K562 (cell line): ENCODE measurements around the gene LTBR. TPM values are rescaled to one million over a fixed set of nuclear protein-coding genes. Genes with fewer than 3 reads are reported as not detected.

Source experiments
- ATAC-seq: fragments of 200-7000 bp; cut with Tn5 transposase; 3 replicates; pipeline ENCODE4 v1.9.1; 2020; ENCODE audit warnings: moderate library complexity
- BruUV-seq: library from RNA; stranded (reverse); fragments of 400-500 nt; replicated peaks from 2 replicates; lab custom pipeline; 2021; lab: Mats Ljungman, UMichigan
- CTCF ChIA-PET: fragments of 300-600 bp; formaldehyde crosslinking; extraction: SDS; loops from one replicate; lab custom pipeline; 2021; ENCODE audit warnings: low intra/inter-chr PET ratio; lab: Yijun Ruan, JAX
- POLR2A ChIA-PET: fragments of 300-600, 350-650 bp; sonication (Branson Sonifier 250); formaldehyde crosslinking; extraction: SDS; loops from one replicate; lab custom pipeline; 2021; ENCODE audit warnings: antibody characterized with exemption, inconsistent platforms; lab: Yijun Ruan, JAX
- DNase-seq, 4 experiments: peaks; one replicate each; pipeline versions ENCODE4 v3.0.0 to v3.0.0-alpha.2; 2011 to 2018; ENCODE audit warnings: low spot score in 3 of 4, mixed read lengths in 3 of 4; ENCODE audit errors: extremely low read depth in 1 of 4
- FAIRE-seq: peaks from 2 replicates; lab custom pipeline; 2011; peaks lifted over from hg19 to GRCh38; lab: Jason Lieb, UNC
- H2AFZ ChIP-seq: 2 replicates; pipeline ENCODE4 v1.6.0; 2011; ENCODE audit warnings: low read depth, low read length, control low read depth, inconsistent platforms
- H3K27ac ChIP-seq: fragments of 200-600 bp; 3 replicates; pipeline ENCODE4 v1.8.0; 2011; ENCODE audit warnings: low read depth, mild to moderate bottlenecking, control low read depth, inconsistent platforms, low read length, moderate library complexity, mixed read lengths; ENCODE audit errors: extremely low read depth
- H3K27me3 ChIP-seq, 2 experiments: fragments of 300-600 bp in 1 of 2; 2 replicates in 1 of 2; 3 replicates in 1 of 2; pipeline versions ENCODE4 v1.6.0 to v1.8.0; 2011; ENCODE audit warnings: inconsistent platforms in 2 of 2, low read length in 2 of 2, mild to moderate bottlenecking in 1 of 2, mixed read lengths in 1 of 2, moderate library complexity in 1 of 2; ENCODE audit not compliant: control insufficient read depth in 2 of 2, insufficient read depth in 2 of 2
- H3K36me3 ChIP-seq: fragments of 300-600 bp; 3 replicates; pipeline ENCODE4 v1.8.0; 2011; ENCODE audit warnings: mild to moderate bottlenecking, low read length, inconsistent platforms; ENCODE audit not compliant: control insufficient read depth, insufficient read depth
- H3K4me1 ChIP-seq, 2 experiments: fragments of 200-600 bp in 1 of 2; replicated peaks in 1 of 2; 2 replicates in 1 of 2; 3 replicates in 1 of 2; pipeline versions ENCODE4 v1.5.1 to v1.8.0; 2011; ENCODE audit warnings: inconsistent platforms in 2 of 2, low read length in 2 of 2, mild to moderate bottlenecking in 1 of 2, mixed read lengths in 1 of 2, moderate library complexity in 1 of 2; ENCODE audit not compliant: control insufficient read depth in 2 of 2, insufficient read depth in 2 of 2
- H3K4me2 ChIP-seq: 2 replicates; pipeline ENCODE4 v1.6.1; 2011; ENCODE audit warnings: low read length, control low read depth, inconsistent platforms, mixed read lengths; ENCODE audit not compliant: insufficient read depth
- H3K4me3 ChIP-seq: fragments of 200-600 bp; sonication (generic), shearing (Covaris generic); 2 replicates; pipeline ENCODE4 v1.5.1; 2016; ENCODE audit warnings: control low read depth, inconsistent platforms
- H3K79me2 ChIP-seq: fragments of 200-600 bp; 3 replicates; pipeline ENCODE4 v1.8.0; 2011; ENCODE audit warnings: low read length, inconsistent platforms; ENCODE audit not compliant: control insufficient read depth, insufficient read depth
- H3K9ac ChIP-seq, 2 experiments: 2 replicates each; pipeline versions ENCODE4 v1.6.0 to v1.6.1; 2011; ENCODE audit warnings: low read depth in 2 of 2, low read length in 2 of 2, control low read depth in 1 of 2, inconsistent platforms in 1 of 2, mild to moderate bottlenecking in 1 of 2, mixed read lengths in 1 of 2; ENCODE audit not compliant: insufficient read depth in 1 of 2
- H3K9me1 ChIP-seq: one replicate; pipeline ENCODE4 v1.6.0; 2011; ENCODE audit warnings: inconsistent platforms, mild to moderate bottlenecking, low read length, moderate library complexity; ENCODE audit not compliant: control insufficient read depth, insufficient read depth
- H3K9me3 ChIP-seq: replicated peaks from 2 replicates; pipeline ENCODE4 v1.5.1; 2011; ENCODE audit warnings: low read depth, low read length, inconsistent platforms; ENCODE audit not compliant: control insufficient read depth, insufficient read depth
- H4K20me1 ChIP-seq: replicated peaks from 2 replicates; pipeline ENCODE4 v1.6.1; 2011; ENCODE audit warnings: low read length, inconsistent platforms, mixed read lengths; ENCODE audit not compliant: control insufficient read depth, insufficient read depth
- NCOA2 ChIP-seq, 2 experiments: fragments of 450-650 bp; IDR thresholded peaks; 2 replicates each; pipeline ENCODE4 v1.6.1; 2018; ENCODE audit warnings: mild to moderate bottlenecking in 2 of 2, moderate library complexity in 1 of 2; ENCODE audit not compliant: partially characterized antibody in 2 of 2
- NR2C2 ChIP-seq, 2 experiments: fragments of 200-800 bp in 1 of 2; sonication (Bioruptor generic) in 1 of 2; sonication (generic) in 1 of 2; formaldehyde crosslinking in 1 of 2; IDR thresholded peaks; 2 replicates each; pipeline versions ENCODE4 v1.6.1 to v1.8.0; 2016 to 2022; ENCODE audit warnings: mild to moderate bottlenecking in 1 of 2, missing compliant biosample characterization in 1 of 2, missing genetic modification characterization in 1 of 2, missing genetic modification reagents in 1 of 2
- RBM25 ChIP-seq: fragments of 200-400 bp; formaldehyde crosslinking; IDR thresholded peaks from 2 replicates; pipeline ENCODE4 v1.6.1; 2018; ENCODE audit warnings: low read length, low read depth, moderate library complexity; ENCODE audit not compliant: severe bottlenecking
- ZNF121 ChIP-seq: sonication (generic); formaldehyde crosslinking; conservative IDR thresholded peaks from 2 replicates; pipeline ENCODE4 v1.8.0; 2022; ENCODE audit warnings: missing genetic modification reagents
- ZNF766 ChIP-seq: fragments of 200-800 bp; sonication (Bioruptor generic); conservative IDR thresholded peaks from 2 replicates; pipeline ENCODE4 v1.6.1; 2016; ENCODE audit warnings: missing genetic modification characterization, missing compliant biosample characterization
- WGBS: fragments of 100-300 bp; shearing (Covaris generic); methylation state at CpG from one replicate; pipeline ENCODE4 v1.1.6; 2016; ENCODE audit warnings: low coverage, mixed read lengths; ENCODE audit not compliant: insufficient coverage; ENCODE audit errors: missing lambda C conversion rate; 5-methylcytosine and 5-hydroxymethylcytosine counted together
- in situ Hi-C: fragments of 300-500 bp; cut with MboI; formaldehyde crosslinking; loops from 4 replicates; pipeline ENCODE4 v1.15.0; 2018; ENCODE audit warnings: inconsistent platforms, mixed read lengths
- intact Hi-C: fragments of 100-400 bp; cut with micrococcal nuclease; formaldehyde crosslinking; loops from 2 replicates; pipeline ENCODE4 v1.14.2; 2022
- polyA plus RNA-seq, 8 experiments: library from polyadenylated mRNA; depleted of rRNA in 4 of 8; stranded (reverse) in 5 of 8; unstranded in 3 of 8; fragments of >200 nt; fragmentation: Nextera tagmentation in 2 of 8; fragmentation: Illumina TruSeq in 1 of 8; extraction: Ambion mirVana in 2 of 8; extraction: Trizol in 1 of 8; gene quantifications; 2 replicates each; pipeline versions ENCODE4 v1.2.1 to v1.2.3, GENCODE V29; 2011 to 2014; ENCODE audit warnings: inconsistent platforms in 1 of 8, missing spikeins in 1 of 8
- total RNA-seq, 7 experiments: library from RNA; depleted of rRNA in 6 of 7; stranded (reverse); fragments of >200 nt in 6 of 7; fragmentation: Illumina TruSeq in 2 of 7; extraction: Trizol in 2 of 7; gene quantifications; 2 replicates each; pipeline versions ENCODE4 v1.2.1 to v1.2.3, GENCODE V29; 2011 to 2021; ENCODE audit warnings: low replicate concordance in 1 of 7
- TF ChIP-seq, protein P1 (sequence below): sonication (generic); formaldehyde crosslinking; IDR thresholded peaks from 2 replicates; pipeline ENCODE4 v1.8.0; 2022; ENCODE audit warnings: missing genetic modification reagents, mild to moderate bottlenecking, borderline replicate concordance

The LTBR gene
- total and polyA plus RNA-seq, 9 of the 15 experiments (the other 6 are each of a cell fraction or from before 2014, with no cell fraction given) = 0.96 to 69.0 (median 35.3) TPM

- no peak for TF ChIP-seq NCOA2 (IDR thresholded peaks at IDR 0.05; ENCODE audit: partially characterized antibody in 2 of 2)
- TF ChIP-seq ZNF766 = no peak
These were observed 8.5 kb downstream of the LTBR start (continued) for GRCh38 chr12:6392504-6392903.

DNA sequence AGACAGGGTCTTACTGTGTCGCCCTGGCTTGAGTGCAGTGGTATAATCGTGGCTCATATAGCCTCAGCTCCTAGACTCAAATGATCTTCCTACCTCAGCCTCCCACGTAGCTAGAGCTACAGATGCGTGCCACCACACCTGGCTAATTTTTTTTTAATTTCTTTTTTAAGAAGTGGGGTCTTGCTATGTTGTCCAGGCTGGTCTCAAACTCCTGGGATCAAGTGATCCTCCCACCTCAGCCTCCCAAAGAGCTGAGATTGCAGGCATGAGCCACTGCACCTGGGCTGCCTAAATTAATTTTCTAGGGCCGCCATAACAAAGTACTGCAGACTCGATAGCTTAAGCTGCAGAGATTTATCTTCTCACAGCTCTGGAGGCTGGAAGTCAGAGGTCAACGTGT lies 9.1 kb downstream of the LTBR start:
- Histone ChIP-seq H3K36me3 (peaks cover 35% of the 10 kb centered on the region; the same call in 2 of the 3 replicates), H2AFZ (no peak overlapping the region), H3K27ac (no peak overlapping the region), H3K4me2 (no peak overlapping the region), H3K9me1 (no peaks in the 10 kb centered on the region), H3K9ac (no peak overlapping the region), H3K79me2 (no peaks in the 10 kb centered on the region), H3K27me3 (no peaks in the 10 kb centered on the region), H3K9me3 (no peaks in the 10 kb centered on the region), H3K4me3 (no peak overlapping the region), H3K4me1 (peaks cover 9 to 20% of the 10 kb centered on the region in 2 experiments; a peak in 4 of 5 replicates), H4K20me1 (no peaks in the 10 kb centered on the region; the same call in 1 of the 2 replicates)
- FAIRE-seq = no peak
- ChIA-PET POLR2A (interaction anchor here (0.6 to 2.4 kb wide), 9 partner anchors 9 to 423 kb away, joined by 3 to 14 read pairs (median 3); partner anchors contain the start of gene LTBR), CTCF (no interaction called here)
- ATAC-seq = no peak
- 75% methylated on average over 6 of the region's 7 CpGs for WGBS
- intact Hi-C loops (no loop called here), in situ Hi-C loops (no loop called here)
- BruUV-seq = no TSS peak
- TF ChIP-seq RBM25 = peak; percentile 44
- TF ChIP-seq, protein P1, sequence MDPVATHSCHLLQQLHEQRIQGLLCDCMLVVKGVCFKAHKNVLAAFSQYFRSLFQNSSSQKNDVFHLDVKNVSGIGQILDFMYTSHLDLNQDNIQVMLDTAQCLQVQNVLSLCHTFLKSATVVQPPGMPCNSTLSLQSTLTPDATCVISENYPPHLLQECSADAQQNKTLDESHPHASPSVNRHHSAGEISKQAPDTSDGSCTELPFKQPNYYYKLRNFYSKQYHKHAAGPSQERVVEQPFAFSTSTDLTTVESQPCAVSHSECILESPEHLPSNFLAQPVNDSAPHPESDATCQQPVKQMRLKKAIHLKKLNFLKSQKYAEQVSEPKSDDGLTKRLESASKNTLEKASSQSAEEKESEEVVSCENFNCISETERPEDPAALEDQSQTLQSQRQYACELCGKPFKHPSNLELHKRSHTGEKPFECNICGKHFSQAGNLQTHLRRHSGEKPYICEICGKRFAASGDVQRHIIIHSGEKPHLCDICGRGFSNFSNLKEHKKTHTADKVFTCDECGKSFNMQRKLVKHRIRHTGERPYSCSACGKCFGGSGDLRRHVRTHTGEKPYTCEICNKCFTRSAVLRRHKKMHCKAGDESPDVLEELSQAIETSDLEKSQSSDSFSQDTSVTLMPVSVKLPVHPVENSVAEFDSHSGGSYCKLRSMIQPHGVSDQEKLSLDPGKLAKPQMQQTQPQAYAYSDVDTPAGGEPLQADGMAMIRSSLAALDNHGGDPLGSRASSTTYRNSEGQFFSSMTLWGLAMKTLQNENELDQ (CRISPR knock-in tag) = no peak
- TF ChIP-seq NR2C2 (CRISPR knock-in tag; IDR thresholded peaks at IDR 0.05) = no peak
- TF ChIP-seq NR2C2 (tag; IDR thresholded peaks at IDR 0.05) = peak; percentile 19; the same call in 1 of the 2 replicates
- TF ChIP-seq ZNF121 (CRISPR knock-in tag) = peak; percentile 90
- no peak for DNase-seq
